Measurements from ENCODE around the gene SYT5.
A peak's percentile ranks its signal among the peaks of the same experiment; 100 is the strongest.

Gene SYT5

GRCh38 chr19:55146705-55147273 lies 33.3 kb downstream of the SYT5 start:
- no peak overlapping the region for H2BK5ac ChIP-seq (ENCODE audit: low read depth, low read length, poor library complexity, severe bottlenecking)
- H3K4me2 ChIP-seq (ENCODE audit: low read length, poor library complexity, severe bottlenecking): no peak overlapping the region
- no peak overlapping the region for H3K9ac ChIP-seq (ENCODE audit: low read length)
- H3K36me3 ChIP-seq (ENCODE audit: control insufficient read depth in 1 of 2, insufficient read depth in 2 of 2, low read depth in 1 of 2, low read length in 2 of 2): no peaks in the 10 kb centered on the region
- H2BK120ac ChIP-seq (ENCODE audit: low read depth, low read length): no peak overlapping the region
- H3K27me3 ChIP-seq (ENCODE audit: control insufficient read depth in 1 of 2, insufficient read depth in 1 of 2, low read length in 2 of 2): peaks cover 69 to 71% of the 10 kb centered on the region in 2 experiments
- peaks cover 12% of the 10 kb centered on the region for H3K4me1 ChIP-seq (ENCODE audit: control insufficient read depth, insufficient read depth, low read depth, low read length)
- H2AFZ ChIP-seq (ENCODE audit: low read depth, low read length): no peak overlapping the region
- no peak overlapping the region for H3K27ac ChIP-seq (ENCODE audit: low read length, poor library complexity, severe bottlenecking)
- peaks cover 7% of the 10 kb centered on the region for H3K9me3 ChIP-seq (ENCODE audit: control insufficient read depth, low read length)
- no peaks in the 10 kb centered on the region for H3K79me1 ChIP-seq (replicated peaks; ENCODE audit: low read length, poor library complexity, severe bottlenecking)
- DNase-seq: no peak
- H3K18ac ChIP-seq (ENCODE audit: low read depth in 1 of 2, low read length in 2 of 2): no peak overlapping the region
- no peak overlapping the region for H3K4me3 ChIP-seq (ENCODE audit: insufficient read depth in 1 of 2, low read depth in 1 of 2, low read length in 2 of 2)
- H3K23ac ChIP-seq (ENCODE audit: low read length in 2 of 2): no peak overlapping the region
- no peak overlapping the region for H2BK12ac ChIP-seq (ENCODE audit: low read length in 2 of 2)
- H2AK5ac ChIP-seq (ENCODE audit: low read length, severe bottlenecking): no peak overlapping the region
- H2BK15ac ChIP-seq (ENCODE audit: low read depth, poor library complexity, severe bottlenecking): no peak overlapping the region
- no peak overlapping the region for H3K4ac ChIP-seq (ENCODE audit: low read depth in 1 of 2, low read length in 2 of 2)
- H4K91ac ChIP-seq (ENCODE audit: low read length): no peak overlapping the region
- H4K8ac ChIP-seq (ENCODE audit: low read length): peak overlapping the region; percentile 30
- H3K14ac ChIP-seq (ENCODE audit: low read length in 2 of 2): no peak overlapping the region
- WGBS: 13% methylated on average over 4 of the region's 27 CpGs

GRCh38 chr19:55146078-55146704 lies 33.9 kb downstream of the SYT5 start:
- Histone ChIP-seq H3K9ac (ENCODE audit: low read length) (no peak overlapping the region), H3K23ac (ENCODE audit: low read length in 2 of 2) (no peak overlapping the region), H3K27me3 (ENCODE audit: control insufficient read depth in 1 of 2, insufficient read depth in 1 of 2, low read length in 2 of 2) (peaks cover 69 to 71% of the 10 kb centered on the region in 2 experiments), H3K9me3 (ENCODE audit: control insufficient read depth, low read length) (peaks cover 4% of the 10 kb centered on the region), H3K36me3 (ENCODE audit: control insufficient read depth in 1 of 2, insufficient read depth in 2 of 2, low read depth in 1 of 2, low read length in 2 of 2) (no peaks in the 10 kb centered on the region), H3K4ac (ENCODE audit: low read depth in 1 of 2, low read length in 2 of 2) (no peak overlapping the region), H3K18ac (ENCODE audit: low read depth in 1 of 2, low read length in 2 of 2) (no peak overlapping the region), H3K4me2 (ENCODE audit: low read length, poor library complexity, severe bottlenecking) (peak overlapping the region; percentile 36), H3K4me1 (ENCODE audit: control insufficient read depth, insufficient read depth, low read depth, low read length) (peaks cover 13% of the 10 kb centered on the region), H3K4me3 (ENCODE audit: insufficient read depth in 1 of 2, low read depth in 1 of 2, low read length in 2 of 2) (no peak overlapping the region), H3K79me1 (replicated peaks; ENCODE audit: low read length, poor library complexity, severe bottlenecking) (no peaks in the 10 kb centered on the region), H2AK5ac (ENCODE audit: low read length, severe bottlenecking) (no peak overlapping the region), H2BK12ac (ENCODE audit: low read length in 2 of 2) (no peak overlapping the region), H3K14ac (ENCODE audit: low read length in 2 of 2) (no peak overlapping the region), H2AFZ (ENCODE audit: low read depth, low read length) (no peak overlapping the region), H4K8ac (ENCODE audit: low read length) (no peak overlapping the region), H2BK120ac (ENCODE audit: low read depth, low read length) (no peak overlapping the region), H2BK15ac (ENCODE audit: low read depth, poor library complexity, severe bottlenecking) (no peak overlapping the region), H2BK5ac (ENCODE audit: low read depth, low read length, poor library complexity, severe bottlenecking) (no peak overlapping the region), H4K91ac (ENCODE audit: low read length) (no peak overlapping the region), H3K27ac (ENCODE audit: low read length, poor library complexity, severe bottlenecking) (no peak overlapping the region)
- peak; percentile 17 for DNase-seq
- 8% methylated on average over 20 of the region's 41 CpGs for WGBS

GRCh38 chr19:55145232-55145631 lies 34.9 kb downstream of the SYT5 start:
- H3K4me3 ChIP-seq (ENCODE audit: insufficient read depth in 1 of 2, low read depth in 1 of 2, low read length in 2 of 2): no peak overlapping the region
- no peaks in the 10 kb centered on the region for H3K9me3 ChIP-seq (ENCODE audit: control insufficient read depth, low read length)
- no peak overlapping the region for H4K91ac ChIP-seq (ENCODE audit: low read length)
- H3K27me3 ChIP-seq (ENCODE audit: control insufficient read depth in 1 of 2, insufficient read depth in 1 of 2, low read length in 2 of 2): peaks cover 67 to 69% of the 10 kb centered on the region in 2 experiments
- no peak overlapping the region for H3K14ac ChIP-seq (ENCODE audit: low read length in 2 of 2)
- H3K4me2 ChIP-seq (ENCODE audit: low read length, poor library complexity, severe bottlenecking): no peak overlapping the region
- no peak overlapping the region for H2AK5ac ChIP-seq (ENCODE audit: low read length, severe bottlenecking)
- no peak overlapping the region for H2BK12ac ChIP-seq (ENCODE audit: low read length in 2 of 2)
- no peak overlapping the region for H2AFZ ChIP-seq (ENCODE audit: low read depth, low read length)
- H2BK15ac ChIP-seq (ENCODE audit: low read depth, poor library complexity, severe bottlenecking): no peak overlapping the region
- H3K4me1 ChIP-seq (ENCODE audit: control insufficient read depth, insufficient read depth, low read depth, low read length): peaks cover 14% of the 10 kb centered on the region
- no peak overlapping the region for H3K27ac ChIP-seq (ENCODE audit: low read length, poor library complexity, severe bottlenecking)
- H3K36me3 ChIP-seq (ENCODE audit: control insufficient read depth in 1 of 2, insufficient read depth in 2 of 2, low read depth in 1 of 2, low read length in 2 of 2): no peaks in the 10 kb centered on the region
- no peak overlapping the region for H3K9ac ChIP-seq (ENCODE audit: low read length)
- no peak overlapping the region for H3K18ac ChIP-seq (ENCODE audit: low read depth in 1 of 2, low read length in 2 of 2)
- no peak overlapping the region for H3K4ac ChIP-seq (ENCODE audit: low read depth in 1 of 2, low read length in 2 of 2)
- no peak overlapping the region for H3K23ac ChIP-seq (ENCODE audit: low read length in 2 of 2)
- 47% methylated on average over 2 of the region's 3 CpGs for WGBS
- H2BK5ac ChIP-seq (ENCODE audit: low read depth, low read length, poor library complexity, severe bottlenecking): no peak overlapping the region
- no peak for DNase-seq
- H2BK120ac ChIP-seq (ENCODE audit: low read depth, low read length): no peak overlapping the region
- H4K8ac ChIP-seq (ENCODE audit: low read length): no peak overlapping the region
- H3K79me1 ChIP-seq (replicated peaks; ENCODE audit: low read length, poor library complexity, severe bottlenecking): no peaks in the 10 kb centered on the region

- no peak for DNase-seq
- no peak overlapping the region for H2BK5ac ChIP-seq (ENCODE audit: low read depth, low read length, poor library complexity, severe bottlenecking)
- H3K27ac ChIP-seq (ENCODE audit: low read length, poor library complexity, severe bottlenecking): no peak overlapping the region
- H4K91ac ChIP-seq (ENCODE audit: low read length): no peak overlapping the region
- no peaks in the 10 kb centered on the region for H3K79me1 ChIP-seq (replicated peaks; ENCODE audit: low read length, poor library complexity, severe bottlenecking)
- H2BK12ac ChIP-seq (ENCODE audit: low read length in 2 of 2): no peak overlapping the region
- no peak overlapping the region for H3K9ac ChIP-seq (ENCODE audit: low read length)
- H2BK15ac ChIP-seq (ENCODE audit: low read depth, poor library complexity, severe bottlenecking): no peak overlapping the region
- H2AK5ac ChIP-seq (ENCODE audit: low read length, severe bottlenecking): no peak overlapping the region
- H3K9me3 ChIP-seq (ENCODE audit: control insufficient read depth, low read length): no peaks in the 10 kb centered on the region
- no peaks in the 10 kb centered on the region for H3K36me3 ChIP-seq (ENCODE audit: control insufficient read depth in 1 of 2, insufficient read depth in 2 of 2, low read depth in 1 of 2, low read length in 2 of 2)
- no peak overlapping the region for H3K4me3 ChIP-seq (ENCODE audit: insufficient read depth in 1 of 2, low read depth in 1 of 2, low read length in 2 of 2)
- no peak overlapping the region for H2BK120ac ChIP-seq (ENCODE audit: low read depth, low read length)
- no peak overlapping the region for H3K18ac ChIP-seq (ENCODE audit: low read depth in 1 of 2, low read length in 2 of 2)
- no peak overlapping the region for H3K23ac ChIP-seq (ENCODE audit: low read length in 2 of 2)
- no peak overlapping the region for H3K4ac ChIP-seq (ENCODE audit: low read depth in 1 of 2, low read length in 2 of 2)
- no peak overlapping the region for H3K14ac ChIP-seq (ENCODE audit: low read length in 2 of 2)
- peaks cover 7% of the 10 kb centered on the region for H3K4me1 ChIP-seq (ENCODE audit: control insufficient read depth, insufficient read depth, low read depth, low read length)
- H3K27me3 ChIP-seq (ENCODE audit: control insufficient read depth in 1 of 2, insufficient read depth in 1 of 2, low read length in 2 of 2): peaks cover 41 to 57% of the 10 kb centered on the region in 2 experiments
- H2AFZ ChIP-seq (ENCODE audit: low read depth, low read length): no peak overlapping the region
- 36% methylated on average over 20 of the region's 21 CpGs for WGBS
- no peak overlapping the region for H3K4me2 ChIP-seq (ENCODE audit: low read length, poor library complexity, severe bottlenecking)
- H4K8ac ChIP-seq (ENCODE audit: low read length): no peak overlapping the region
Observed at GRCh38 chr19:55141696-55142095, 38.4 kb downstream of the SYT5 start.

Measured in mesenchymal stem cell (in vitro differentiated cells and primary cell).